GM19468 (cell line): ENCODE measurements around the gene RHOT1.
"Not testable (repeated sequence)": the region's sequence is repeated elsewhere in the genome, so short reads cannot be mapped to it uniquely, and the experiment has no call there.

ENCODE experiments used
- ATAC-seq: cut with Tn5 transposase; IDR thresholded peaks from one replicate; pipeline ENCODE4 v1.9.1; 2021; ENCODE audit warnings: mild to moderate bottlenecking, moderate library complexity, moderate number of reproducible peaks; ENCODE audit not compliant: unreplicated experiment; ENCODE audit errors: extremely low read depth

Gene RHOT1

GRCh38 chr17:32157225-32157624 is 14.9 kb downstream of the RHOT1 start:
- no peak for ATAC-seq

- no peak for ATAC-seq
Measured at GRCh38 chr17:32158870-32159585, 16.7 kb downstream of the RHOT1 start.

GRCh38 chr17:32159586-32160438 is 17.5 kb downstream of the RHOT1 start:
- ATAC-seq, result no peak

GRCh38 chr17:32160526-32160925 is 18.2 kb downstream of the RHOT1 start:
- ATAC-seq, result no peak

- ATAC-seq, result no peak
Measured at GRCh38 chr17:32161029-32161428, 18.7 kb downstream of the RHOT1 start.

GRCh38 chr17:32161506-32162365 is 19.4 kb downstream of the RHOT1 start:
- ATAC-seq, result no peak

- no peak for ATAC-seq
Measured at GRCh38 chr17:32174889-32175288, 32.6 kb downstream of the RHOT1 start.

- ATAC-seq, result not testable (repeated sequence)
Measured at GRCh38 chr17:32178679-32179078, 36.4 kb downstream of the RHOT1 start.

- ATAC-seq, result not testable (repeated sequence)
Measured at GRCh38 chr17:32179103-32179502, 36.8 kb downstream of the RHOT1 start.

- ATAC-seq, result not testable (repeated sequence)
Measured at GRCh38 chr17:32179526-32179925, 37.2 kb downstream of the RHOT1 start.

- not testable (repeated sequence) for ATAC-seq
Measured at GRCh38 chr17:32180262-32180661, 38.0 kb downstream of the RHOT1 start.

- no peak for ATAC-seq
Measured at GRCh38 chr17:32185875-32186274, 43.6 kb downstream of the RHOT1 start.

GRCh38 chr17:32187271-32187670 is 45.0 kb downstream of the RHOT1 start:
- no peak for ATAC-seq

- ATAC-seq, result no peak
Measured at GRCh38 chr17:32189343-32189742, 47.0 kb downstream of the RHOT1 start.

GRCh38 chr17:32191306-32191705 is 49.0 kb downstream of the RHOT1 start:
- no peak for ATAC-seq

- ATAC-seq, result no peak
Measured at GRCh38 chr17:32192379-32192778, 50.1 kb downstream of the RHOT1 start.

- no peak for ATAC-seq
Measured at GRCh38 chr17:32197987-32198386, 55.7 kb downstream of the RHOT1 start.

GRCh38 chr17:32206861-32207260 is 64.6 kb downstream of the RHOT1 start:
- ATAC-seq, result no peak

- no peak for ATAC-seq
Measured at GRCh38 chr17:32208436-32208835, 66.1 kb downstream of the RHOT1 start.

GRCh38 chr17:32209608-32210007 is 67.3 kb downstream of the RHOT1 start:
- ATAC-seq, result no peak

GRCh38 chr17:32211671-32212070 is 69.4 kb downstream of the RHOT1 start:
- ATAC-seq, result no peak
